Fibroblast of lung (primary cell): ENCODE measurements around the gene KIF13A.

Experiments
- EZH2 ChIP-seq: IDR thresholded peaks from 2 replicates; pipeline ENCODE4 v1.5.1; 2012; ENCODE audit warnings: low read length, control low read depth, mild to moderate bottlenecking; ENCODE audit errors: missing control alignments
- TF ChIP-seq, protein P1 (sequence below), 2 donors: IDR thresholded peaks in 1 of 2; conservative IDR thresholded peaks in 1 of 2; 1 replicate in 1 of 2; 2 replicates in 1 of 2; pipeline ENCODE4 v1.5.1; 2011 to 2012; ENCODE audit warnings: low read length in 2 of 2, control low read depth in 1 of 2, inconsistent platforms in 1 of 2, low read depth in 1 of 2, mild to moderate bottlenecking in 1 of 2

DNA sequence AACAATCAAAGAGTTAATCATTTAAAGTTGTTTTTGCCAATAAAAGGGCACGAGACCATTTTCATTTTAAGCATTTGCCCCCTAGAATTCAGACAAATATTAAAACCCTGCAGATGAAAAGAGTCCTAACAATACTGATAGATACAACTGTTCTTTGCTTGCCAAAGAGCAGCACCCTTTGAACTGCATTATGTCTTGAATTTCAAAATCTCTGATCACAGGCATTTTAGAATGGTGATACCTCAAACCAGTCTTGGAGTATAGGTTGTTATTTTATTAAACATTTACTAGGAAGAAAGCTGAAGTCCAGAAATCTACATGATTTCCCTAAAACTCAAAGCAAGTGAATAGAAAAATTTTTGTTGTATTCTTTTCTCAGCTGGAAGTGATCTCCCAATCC lies 108.7 kb downstream of the KIF13A start:
- TF ChIP-seq, protein P1, sequence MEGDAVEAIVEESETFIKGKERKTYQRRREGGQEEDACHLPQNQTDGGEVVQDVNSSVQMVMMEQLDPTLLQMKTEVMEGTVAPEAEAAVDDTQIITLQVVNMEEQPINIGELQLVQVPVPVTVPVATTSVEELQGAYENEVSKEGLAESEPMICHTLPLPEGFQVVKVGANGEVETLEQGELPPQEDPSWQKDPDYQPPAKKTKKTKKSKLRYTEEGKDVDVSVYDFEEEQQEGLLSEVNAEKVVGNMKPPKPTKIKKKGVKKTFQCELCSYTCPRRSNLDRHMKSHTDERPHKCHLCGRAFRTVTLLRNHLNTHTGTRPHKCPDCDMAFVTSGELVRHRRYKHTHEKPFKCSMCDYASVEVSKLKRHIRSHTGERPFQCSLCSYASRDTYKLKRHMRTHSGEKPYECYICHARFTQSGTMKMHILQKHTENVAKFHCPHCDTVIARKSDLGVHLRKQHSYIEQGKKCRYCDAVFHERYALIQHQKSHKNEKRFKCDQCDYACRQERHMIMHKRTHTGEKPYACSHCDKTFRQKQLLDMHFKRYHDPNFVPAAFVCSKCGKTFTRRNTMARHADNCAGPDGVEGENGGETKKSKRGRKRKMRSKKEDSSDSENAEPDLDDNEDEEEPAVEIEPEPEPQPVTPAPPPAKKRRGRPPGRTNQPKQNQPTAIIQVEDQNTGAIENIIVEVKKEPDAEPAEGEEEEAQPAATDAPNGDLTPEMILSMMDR (conservative IDR thresholded peaks at IDR 0.05 in 1 of 2, IDR thresholded peaks at IDR 0.05 in 1 of 2; ENCODE audit: low read depth in 1 of 2, low read length in 2 of 2): no peak
- no peak for TF ChIP-seq EZH2
